GM19467 (cell line): ENCODE data around the gene FANK1.

ENCODE experiments used
- ATAC-seq: cut with Tn5 transposase; IDR thresholded peaks from one replicate; pipeline ENCODE4 v1.9.1; 2021; ENCODE audit warnings: mild to moderate bottlenecking, moderate library complexity; ENCODE audit not compliant: unreplicated experiment

The FANK1 gene

DNA sequence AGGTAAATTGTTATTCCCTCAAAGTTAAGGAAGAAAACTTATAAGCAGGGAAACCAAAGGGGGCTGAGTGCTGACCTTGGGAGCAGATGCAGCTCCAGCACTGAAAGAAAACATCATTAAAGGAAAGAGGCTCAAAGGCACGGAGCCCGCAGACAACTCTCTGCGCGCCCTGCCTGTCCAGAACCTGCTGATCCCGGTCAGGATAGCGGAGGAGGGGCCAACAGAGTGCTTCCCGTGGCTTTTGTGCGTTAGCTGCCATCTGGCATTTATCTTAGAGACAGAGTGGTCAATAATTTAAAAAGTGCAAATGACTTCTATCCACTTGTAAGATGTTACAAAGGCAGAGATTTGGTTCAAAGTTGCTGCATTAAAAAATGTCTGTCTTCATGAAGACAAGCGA, 162.1 kb downstream of the FANK1 start:
- ATAC-seq: no peak
